ENCODE results near the gene RBAK.
"Not testable (repeated sequence)": the region's sequence is repeated elsewhere in the genome, so short reads cannot be mapped to it uniquely, and the experiment has no call there.

DNA sequence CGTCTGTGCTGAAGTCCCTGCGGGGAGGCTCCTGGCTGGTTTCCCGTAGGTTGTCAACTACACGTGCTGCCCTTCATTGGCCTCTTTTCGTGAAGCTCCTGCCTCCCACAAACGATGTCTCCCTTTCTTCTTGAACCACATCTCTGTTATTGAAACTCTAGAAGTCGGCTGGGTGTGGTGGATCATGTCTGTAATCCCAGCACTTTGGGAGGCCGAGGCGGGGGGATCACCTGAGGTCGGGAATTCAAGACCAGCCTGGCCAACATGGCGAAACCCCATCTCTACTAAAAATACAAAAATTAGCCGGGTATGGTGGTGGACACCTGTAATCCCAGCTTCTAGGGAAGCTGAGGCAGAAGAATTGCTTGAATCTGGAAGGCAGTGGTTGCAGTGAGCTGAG is 28.0 kb upstream of the RBAK start:
- not testable (repeated sequence) for TF ChIP-seq CTCF (IDR thresholded peaks at IDR 0.05; ENCODE audit: insufficient read depth, low read length); POLR2AphosphoS5 (IDR thresholded peaks at IDR 0.05; ENCODE audit: low read depth)
